Keratinocyte (primary cell): Measurements from ENCODE around the gene FAM118B. TPM values are rescaled to one million over a fixed set of nuclear protein-coding genes. Genes with fewer than 3 reads are reported as not detected.

Experiments
- DNase-seq: peaks from one replicate; pipeline ENCODE4 v3.0.0-alpha.2; 2011; ENCODE audit warnings: low read depth, missing footprints, low spot score
- FAIRE-seq: peaks from 2 replicates; lab custom pipeline; 2011; peaks lifted over from hg19 to GRCh38; lab: Jason Lieb, UNC
- H2AFZ ChIP-seq: 2 replicates; pipeline ENCODE4 v1.6.0; 2012; ENCODE audit warnings: low read length, control low read depth, inconsistent platforms; ENCODE audit not compliant: control insufficient read depth
- H3K27ac ChIP-seq: 2 replicates; pipeline ENCODE4 v1.5.1; 2011; ENCODE audit warnings: low read length; ENCODE audit not compliant: control insufficient read depth, insufficient read depth
- H3K27me3 ChIP-seq: 3 replicates; pipeline ENCODE4 v1.6.0; 2011; ENCODE audit warnings: low read length; ENCODE audit not compliant: control insufficient read depth, insufficient read depth; ENCODE audit errors: extremely low read depth
- H3K36me3 ChIP-seq, 2 experiments: 2 replicates in 1 of 2; 3 replicates in 1 of 2; pipeline ENCODE4 v1.5.1; 2011; ENCODE audit warnings: low read length in 2 of 2, mild to moderate bottlenecking in 1 of 2; ENCODE audit not compliant: control insufficient read depth in 2 of 2, insufficient read depth in 2 of 2; ENCODE audit errors: extremely low read depth in 1 of 2
- H3K4me1 ChIP-seq: 3 replicates; pipeline ENCODE4 v1.5.1; 2011; ENCODE audit warnings: low read length; ENCODE audit not compliant: control insufficient read depth, insufficient read depth; ENCODE audit errors: extremely low read depth
- H3K4me2 ChIP-seq: 3 replicates; pipeline ENCODE4 v1.6.0; 2011; ENCODE audit warnings: low read depth, low read length; ENCODE audit not compliant: control insufficient read depth, insufficient read depth; ENCODE audit errors: extremely low read depth
- H3K4me3 ChIP-seq, 3 experiments: fragments of 200-600 bp in 1 of 3; sonication (generic) in 1 of 3; 2 replicates in 2 of 3; 3 replicates in 1 of 3; pipeline ENCODE4 v1.5.1; 2011 to 2016; ENCODE audit warnings: low read length in 3 of 3, mild to moderate bottlenecking in 3 of 3, control low read depth in 2 of 3, inconsistent platforms in 1 of 3, low read depth in 1 of 3, mixed read lengths in 1 of 3, mixed run types in 1 of 3, moderate library complexity in 1 of 3; ENCODE audit not compliant: control insufficient read depth in 2 of 3, insufficient read depth in 2 of 3; ENCODE audit errors: extremely low read depth in 1 of 3
- H3K79me2 ChIP-seq: 2 replicates; pipeline ENCODE4 v1.6.0; 2012; ENCODE audit warnings: low read length; ENCODE audit not compliant: control insufficient read depth, insufficient read depth
- H3K9ac ChIP-seq: 3 replicates; pipeline ENCODE4 v1.6.0; 2011; ENCODE audit warnings: low read length; ENCODE audit not compliant: control insufficient read depth, insufficient read depth; ENCODE audit errors: extremely low read depth
- H3K9me1 ChIP-seq: 3 replicates; pipeline ENCODE4 v1.6.0; 2011; ENCODE audit warnings: low read length; ENCODE audit not compliant: control insufficient read depth, insufficient read depth; ENCODE audit errors: extremely low read depth
- H3K9me3 ChIP-seq: 2 replicates; pipeline ENCODE4 v1.5.1; 2012; ENCODE audit warnings: low read depth, low read length; ENCODE audit not compliant: control insufficient read depth
- H4K20me1 ChIP-seq: 3 replicates; pipeline ENCODE4 v1.6.0; 2011; ENCODE audit warnings: low read length; ENCODE audit not compliant: control insufficient read depth, insufficient read depth; ENCODE audit errors: extremely low read depth
- EZH2 ChIP-seq: IDR thresholded peaks from one replicate; pipeline ENCODE4 v1.6.1; 2012; ENCODE audit warnings: inconsistent platforms, mild to moderate bottlenecking, low read length, moderate library complexity
- dilution Hi-C: fragments of 300-500 bp; cut with MboI; formaldehyde crosslinking; loops from one replicate; pipeline ENCODE4 v1.7.0; 2020; ENCODE audit warnings: low sequenced_read_pairs; ENCODE audit not compliant: extremely low pct_ligation_motif_present
- polyA plus RNA-seq, 5 experiments: library from polyadenylated mRNA; depleted of rRNA in 3 of 5; stranded (reverse) in 3 of 5; stranded (forward) in 1 of 5; unstranded in 1 of 5; fragments of >200 nt; gene quantifications; 1 replicate in 1 of 5; 2 replicates in 3 of 5; 3 replicates in 1 of 5; pipeline versions ENCODE4 v1.2.1 to v1.2.3, GENCODE V29; 2011 to 2012; ENCODE audit warnings: missing spikeins in 2 of 5, low read depth in 1 of 5, low replicate concordance in 1 of 5
- TF ChIP-seq, protein P1 (sequence below), 3 experiments: IDR thresholded peaks in 1 of 3; conservative IDR thresholded peaks in 1 of 3; optimal IDR thresholded peaks in 1 of 3; 2 replicates in 2 of 3; 3 replicates in 1 of 3; pipeline versions ENCODE3 to v1.5.1; 2011; ENCODE audit warnings: low read length in 3 of 3, mild to moderate bottlenecking in 3 of 3, moderate library complexity in 2 of 3, control low read depth in 1 of 3, inconsistent platforms in 1 of 3; ENCODE audit not compliant: insufficient read depth in 2 of 3; ENCODE audit errors: extremely low read depth in 1 of 3

Gene FAM118B
- polyA plus RNA-seq, 1 donor (not counting 4 experiments of a cell fraction or from before 2014, with no cell fraction given): 32.0 TPM

DNA sequence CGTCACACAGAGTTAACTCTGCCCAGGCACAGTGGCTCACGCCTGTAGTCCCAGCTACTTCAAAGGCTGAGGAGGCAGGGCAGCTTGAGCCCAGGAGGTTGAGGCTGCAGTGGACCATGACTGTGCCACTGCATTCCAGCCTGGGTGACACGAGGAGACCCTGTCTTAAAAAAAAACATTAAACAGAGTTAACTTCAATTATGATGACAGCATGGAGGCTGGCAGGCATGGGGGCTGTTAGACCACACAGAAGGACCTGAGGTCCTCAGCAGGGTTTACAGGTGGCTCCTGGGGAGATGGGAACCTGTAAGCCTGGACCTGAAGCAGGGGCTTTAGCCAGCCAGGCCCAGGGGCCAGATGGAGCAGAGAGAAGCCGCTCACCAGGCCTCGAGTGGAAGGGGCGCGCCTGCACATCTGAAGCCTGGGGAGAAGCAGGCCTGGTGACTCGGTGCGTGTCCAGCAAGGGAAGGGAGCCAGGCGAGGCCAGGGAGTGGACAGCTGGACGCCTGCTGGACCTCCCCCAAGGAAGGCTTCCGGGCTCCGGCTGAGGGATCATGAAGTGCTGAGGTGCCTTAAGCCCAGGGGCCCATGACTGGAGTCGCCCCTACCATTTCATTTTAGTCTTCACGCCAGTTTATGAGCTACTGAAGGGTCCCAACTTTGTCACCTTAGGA is 25.4 kb upstream of the FAM118B start:
- FAIRE-seq (no peak), DNase-seq (no peak)
- no peak overlapping the region for H3K4me2 ChIP-seq
- no peak overlapping the region for H3K4me3 ChIP-seq
- no peaks in the 10 kb centered on the region for H3K27me3 ChIP-seq
- no peak overlapping the region for H3K27ac ChIP-seq
- H3K9ac ChIP-seq: no peak overlapping the region
- H4K20me1 ChIP-seq: no peaks in the 10 kb centered on the region
- H3K9me3 ChIP-seq: no peaks in the 10 kb centered on the region
- peaks cover 0 to under 1% of the 10 kb centered on the region in 2 experiments for H3K36me3 ChIP-seq
- H3K9me1 ChIP-seq: no peaks in the 10 kb centered on the region
- dilution Hi-C loops: no loop called here
- H3K79me2 ChIP-seq: no peaks in the 10 kb centered on the region
- no peak overlapping the region for H2AFZ ChIP-seq
- no peak for TF ChIP-seq EZH2
- TF ChIP-seq, protein P1, sequence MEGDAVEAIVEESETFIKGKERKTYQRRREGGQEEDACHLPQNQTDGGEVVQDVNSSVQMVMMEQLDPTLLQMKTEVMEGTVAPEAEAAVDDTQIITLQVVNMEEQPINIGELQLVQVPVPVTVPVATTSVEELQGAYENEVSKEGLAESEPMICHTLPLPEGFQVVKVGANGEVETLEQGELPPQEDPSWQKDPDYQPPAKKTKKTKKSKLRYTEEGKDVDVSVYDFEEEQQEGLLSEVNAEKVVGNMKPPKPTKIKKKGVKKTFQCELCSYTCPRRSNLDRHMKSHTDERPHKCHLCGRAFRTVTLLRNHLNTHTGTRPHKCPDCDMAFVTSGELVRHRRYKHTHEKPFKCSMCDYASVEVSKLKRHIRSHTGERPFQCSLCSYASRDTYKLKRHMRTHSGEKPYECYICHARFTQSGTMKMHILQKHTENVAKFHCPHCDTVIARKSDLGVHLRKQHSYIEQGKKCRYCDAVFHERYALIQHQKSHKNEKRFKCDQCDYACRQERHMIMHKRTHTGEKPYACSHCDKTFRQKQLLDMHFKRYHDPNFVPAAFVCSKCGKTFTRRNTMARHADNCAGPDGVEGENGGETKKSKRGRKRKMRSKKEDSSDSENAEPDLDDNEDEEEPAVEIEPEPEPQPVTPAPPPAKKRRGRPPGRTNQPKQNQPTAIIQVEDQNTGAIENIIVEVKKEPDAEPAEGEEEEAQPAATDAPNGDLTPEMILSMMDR (optimal IDR thresholded peaks at IDR 0.05 in 1 of 3, IDR thresholded peaks at IDR 0.05 in 1 of 3, conservative IDR thresholded peaks at IDR 0.05 in 1 of 3; ENCODE audit: extremely low read depth in 1 of 3, insufficient read depth in 2 of 3, low read length in 3 of 3): no peak
- H3K4me1 ChIP-seq: peaks cover 7% of the 10 kb centered on the region

DNA sequence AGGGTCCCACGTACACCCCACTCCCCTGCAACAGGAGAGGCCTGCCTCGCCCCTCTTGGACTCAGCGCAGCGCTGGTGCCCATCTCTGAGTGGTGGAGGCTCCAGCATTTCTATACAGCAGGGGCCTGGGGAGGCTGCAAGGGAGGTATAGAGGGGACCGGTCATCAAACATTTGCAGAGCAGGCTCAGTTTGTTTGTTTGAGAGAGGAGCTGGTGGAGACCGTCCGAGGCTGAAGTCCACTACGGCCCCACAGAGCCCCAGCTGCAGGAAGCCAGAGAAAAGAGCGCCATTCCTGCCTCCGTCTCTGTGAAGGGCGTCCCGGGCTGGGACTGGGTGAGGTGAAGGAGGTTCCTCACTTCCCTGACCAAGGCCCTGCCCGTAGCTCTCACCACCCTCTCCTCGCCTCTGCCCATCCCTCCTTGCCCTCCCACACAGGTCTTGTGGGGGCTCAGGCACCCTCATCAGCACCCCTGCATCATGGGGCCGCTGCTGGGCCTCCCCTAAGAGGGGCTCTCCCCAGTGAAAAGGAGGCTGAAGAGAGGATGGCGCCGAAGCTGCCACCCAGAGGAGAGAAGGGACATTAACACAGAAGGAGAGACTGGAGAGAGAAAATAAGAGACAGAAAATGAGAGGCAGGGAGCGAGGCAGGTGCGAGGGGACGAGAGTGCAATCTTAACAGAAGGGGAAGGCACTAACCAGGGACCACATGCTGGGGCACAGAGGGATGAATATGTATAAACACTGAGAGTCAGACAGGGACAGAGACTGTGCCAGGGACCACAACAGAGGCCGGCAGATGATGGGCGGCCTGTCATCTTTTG is 24.7 kb upstream of the FAM118B start:
- no peak for FAIRE-seq
- TF ChIP-seq EZH2: no peak
- TF ChIP-seq, protein P1 (optimal IDR thresholded peaks at IDR 0.05 in 1 of 3, IDR thresholded peaks at IDR 0.05 in 1 of 3, conservative IDR thresholded peaks at IDR 0.05 in 1 of 3; ENCODE audit: extremely low read depth in 1 of 3, insufficient read depth in 2 of 3, low read length in 3 of 3): no peak
- no peak for DNase-seq
- no peak overlapping the region for H3K4me2 ChIP-seq
- H3K79me2 ChIP-seq: no peaks in the 10 kb centered on the region
- no peaks in the 10 kb centered on the region for H4K20me1 ChIP-seq
- peaks cover under 1 to 2% of the 10 kb centered on the region in 2 experiments for H3K36me3 ChIP-seq
- no peaks in the 10 kb centered on the region for H3K9me3 ChIP-seq
- no peak overlapping the region for H3K4me3 ChIP-seq
- no peak overlapping the region for H2AFZ ChIP-seq
- no peaks in the 10 kb centered on the region for H3K9me1 ChIP-seq
- no peaks in the 10 kb centered on the region for H3K27me3 ChIP-seq
- dilution Hi-C loops: no loop called here
- no peak overlapping the region for H3K9ac ChIP-seq
- peaks cover 9% of the 10 kb centered on the region for H3K4me1 ChIP-seq
- H3K27ac ChIP-seq: no peak overlapping the region
